Sigmoid colon (tissue), 3 donors: ENCODE results near the gene ERGIC1.
"Not testable (repeated sequence)": the region's sequence is repeated elsewhere in the genome, so short reads cannot be mapped to it uniquely, and the experiment has no call there.

Experiments
- POLR2A ChIP-seq, 2 donors: fragments of 450-650 bp; IDR thresholded peaks; one replicate each; pipeline ENCODE4 v1.6.1; 2016; ENCODE audit warnings: antibody characterized with exemption in 2 of 2, mild to moderate bottlenecking in 2 of 2, moderate library complexity in 2 of 2
- TF ChIP-seq, protein P1 (sequence below), 4 experiments: fragments of 450-650 bp in 3 of 4; fragments of 200-600 bp in 1 of 4; IDR thresholded peaks; one replicate each; pipeline ENCODE4 v1.5.1; 2016 to 2019; ENCODE audit warnings: antibody characterized with exemption in 4 of 4, mild to moderate bottlenecking in 3 of 4, moderate library complexity in 2 of 4

DNA sequence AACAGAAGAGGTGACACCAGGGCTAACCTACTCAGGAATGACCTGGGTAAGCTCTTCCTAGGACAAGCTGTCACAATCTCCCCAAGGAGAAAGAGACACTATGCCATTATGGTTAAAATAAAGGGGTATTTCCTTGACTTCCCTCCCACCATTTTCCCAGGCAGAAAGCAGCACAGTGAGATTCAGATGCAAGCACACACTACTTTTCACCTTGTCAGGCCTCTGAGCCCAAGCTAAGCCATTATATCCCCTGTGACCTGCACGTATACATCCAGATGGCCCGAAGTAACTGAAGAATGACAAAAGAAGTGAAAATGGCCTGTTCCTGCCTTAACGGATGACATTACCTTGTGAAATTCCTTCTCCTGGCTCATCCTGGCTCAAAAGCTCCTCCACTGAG lies 46.5 kb upstream of the ERGIC1 start:
- TF ChIP-seq, protein P1, sequence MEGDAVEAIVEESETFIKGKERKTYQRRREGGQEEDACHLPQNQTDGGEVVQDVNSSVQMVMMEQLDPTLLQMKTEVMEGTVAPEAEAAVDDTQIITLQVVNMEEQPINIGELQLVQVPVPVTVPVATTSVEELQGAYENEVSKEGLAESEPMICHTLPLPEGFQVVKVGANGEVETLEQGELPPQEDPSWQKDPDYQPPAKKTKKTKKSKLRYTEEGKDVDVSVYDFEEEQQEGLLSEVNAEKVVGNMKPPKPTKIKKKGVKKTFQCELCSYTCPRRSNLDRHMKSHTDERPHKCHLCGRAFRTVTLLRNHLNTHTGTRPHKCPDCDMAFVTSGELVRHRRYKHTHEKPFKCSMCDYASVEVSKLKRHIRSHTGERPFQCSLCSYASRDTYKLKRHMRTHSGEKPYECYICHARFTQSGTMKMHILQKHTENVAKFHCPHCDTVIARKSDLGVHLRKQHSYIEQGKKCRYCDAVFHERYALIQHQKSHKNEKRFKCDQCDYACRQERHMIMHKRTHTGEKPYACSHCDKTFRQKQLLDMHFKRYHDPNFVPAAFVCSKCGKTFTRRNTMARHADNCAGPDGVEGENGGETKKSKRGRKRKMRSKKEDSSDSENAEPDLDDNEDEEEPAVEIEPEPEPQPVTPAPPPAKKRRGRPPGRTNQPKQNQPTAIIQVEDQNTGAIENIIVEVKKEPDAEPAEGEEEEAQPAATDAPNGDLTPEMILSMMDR (IDR thresholded peaks at IDR 0.05): not testable (repeated sequence)
- TF ChIP-seq POLR2A (IDR thresholded peaks at IDR 0.05): not testable (repeated sequence)
